Measurements from ENCODE around the gene RGS6.

DNA sequence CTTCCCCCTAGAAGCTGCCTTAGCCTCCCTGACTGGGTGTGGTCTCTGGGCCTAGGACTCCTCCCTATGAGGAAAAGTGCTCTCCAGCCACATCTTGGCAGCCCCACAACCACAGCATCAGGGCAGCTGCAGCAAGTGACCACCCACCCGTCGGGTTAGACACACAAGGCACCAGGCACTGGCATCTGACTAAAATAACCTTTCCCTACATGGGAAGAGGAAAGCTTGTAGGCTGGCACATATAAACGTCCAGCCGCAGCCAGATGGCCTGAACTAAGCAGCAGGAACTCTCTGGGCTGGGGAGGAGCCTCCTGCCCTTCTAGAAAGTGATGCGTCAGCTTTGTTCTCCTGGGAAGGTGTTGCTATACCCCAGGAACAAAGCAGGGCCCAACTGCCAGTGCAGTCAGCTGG, 632.9 kb downstream of the RGS6 start:
- TF ChIP-seq ZNF274 (IDR thresholded peaks at IDR 0.05; ENCODE audit: low read depth, low read length) (no peak), YY1 (IDR thresholded peaks at IDR 0.05; ENCODE audit: insufficient read depth, insufficient read length) (no peak)
